Measurements from ENCODE around the gene HPGD.

DNA sequence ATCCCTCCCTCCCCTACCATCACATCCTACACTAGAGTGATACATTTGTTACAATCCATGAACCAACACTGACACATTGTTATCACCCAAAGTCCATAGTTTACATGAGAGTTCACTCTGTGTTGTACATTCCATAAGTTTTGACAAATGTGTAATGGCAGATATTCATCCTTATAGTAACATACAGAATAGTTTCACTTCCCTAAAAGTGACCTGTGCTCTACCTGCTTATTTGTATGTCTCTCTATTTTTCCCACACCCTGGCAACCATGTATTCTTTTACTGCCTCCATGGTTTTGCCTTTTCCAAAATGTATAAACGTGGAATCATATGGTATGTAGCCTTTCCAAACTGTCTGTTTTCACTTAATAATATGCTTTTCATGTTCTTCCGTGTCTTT lies 42.2 kb upstream of the HPGD start:
- TF ChIP-seq, protein P1, sequence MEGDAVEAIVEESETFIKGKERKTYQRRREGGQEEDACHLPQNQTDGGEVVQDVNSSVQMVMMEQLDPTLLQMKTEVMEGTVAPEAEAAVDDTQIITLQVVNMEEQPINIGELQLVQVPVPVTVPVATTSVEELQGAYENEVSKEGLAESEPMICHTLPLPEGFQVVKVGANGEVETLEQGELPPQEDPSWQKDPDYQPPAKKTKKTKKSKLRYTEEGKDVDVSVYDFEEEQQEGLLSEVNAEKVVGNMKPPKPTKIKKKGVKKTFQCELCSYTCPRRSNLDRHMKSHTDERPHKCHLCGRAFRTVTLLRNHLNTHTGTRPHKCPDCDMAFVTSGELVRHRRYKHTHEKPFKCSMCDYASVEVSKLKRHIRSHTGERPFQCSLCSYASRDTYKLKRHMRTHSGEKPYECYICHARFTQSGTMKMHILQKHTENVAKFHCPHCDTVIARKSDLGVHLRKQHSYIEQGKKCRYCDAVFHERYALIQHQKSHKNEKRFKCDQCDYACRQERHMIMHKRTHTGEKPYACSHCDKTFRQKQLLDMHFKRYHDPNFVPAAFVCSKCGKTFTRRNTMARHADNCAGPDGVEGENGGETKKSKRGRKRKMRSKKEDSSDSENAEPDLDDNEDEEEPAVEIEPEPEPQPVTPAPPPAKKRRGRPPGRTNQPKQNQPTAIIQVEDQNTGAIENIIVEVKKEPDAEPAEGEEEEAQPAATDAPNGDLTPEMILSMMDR (IDR thresholded peaks at IDR 0.05), result no peak
- TF ChIP-seq POLR2A (IDR thresholded peaks at IDR 0.05), result no peak
